ENCODE measurements around the gene NCAM1. TPM values are rescaled to one million over a fixed set of nuclear protein-coding genes. Genes with fewer than 3 reads are reported as not detected.
"Not testable (repeated sequence)": the region's sequence is repeated elsewhere in the genome, so short reads cannot be mapped to it uniquely, and the experiment has no call there.

Gene NCAM1
- total RNA-seq, 4 donors from 2014 or later, result 56.3 to 193 (median 70.2) TPM

DNA sequence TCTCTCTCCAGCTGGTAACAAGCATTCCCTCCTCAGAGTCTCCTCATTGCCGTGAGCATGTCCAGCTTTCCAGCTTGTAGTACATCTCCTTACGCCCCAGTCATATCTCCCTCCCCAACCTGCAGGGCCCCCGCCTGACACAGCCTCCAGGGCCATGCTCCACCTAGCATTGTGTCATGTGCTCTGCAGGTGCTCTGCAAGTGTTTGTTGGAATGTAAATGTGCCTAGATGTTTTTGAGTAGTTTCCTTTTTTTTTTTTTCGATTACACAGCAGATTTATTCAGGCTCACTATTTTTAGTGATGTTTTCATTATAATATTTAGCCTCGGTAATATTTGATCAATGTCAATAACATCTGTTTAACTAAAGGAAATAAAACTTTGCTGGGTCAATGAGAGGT is 82.5 kb downstream of the NCAM1 start:
- no peak for ATAC-seq
- 60 to 81% methylated on average over 3 to 5 of the region's 5 CpGs for WGBS, 2 donors (ENCODE audit: low coverage in 1 of 2)
- H3K36me3 ChIP-seq, result no peaks in the 10 kb centered on the region
- no peak overlapping the region for H3K27ac ChIP-seq
- H3K4me3 ChIP-seq, result no peak overlapping the region
- no peaks in the 10 kb centered on the region for H3K4me1 ChIP-seq
- no peaks in the 10 kb centered on the region for H3K9me3 ChIP-seq
- H3K27me3 ChIP-seq, result no peaks in the 10 kb centered on the region
- TF ChIP-seq, protein P1, sequence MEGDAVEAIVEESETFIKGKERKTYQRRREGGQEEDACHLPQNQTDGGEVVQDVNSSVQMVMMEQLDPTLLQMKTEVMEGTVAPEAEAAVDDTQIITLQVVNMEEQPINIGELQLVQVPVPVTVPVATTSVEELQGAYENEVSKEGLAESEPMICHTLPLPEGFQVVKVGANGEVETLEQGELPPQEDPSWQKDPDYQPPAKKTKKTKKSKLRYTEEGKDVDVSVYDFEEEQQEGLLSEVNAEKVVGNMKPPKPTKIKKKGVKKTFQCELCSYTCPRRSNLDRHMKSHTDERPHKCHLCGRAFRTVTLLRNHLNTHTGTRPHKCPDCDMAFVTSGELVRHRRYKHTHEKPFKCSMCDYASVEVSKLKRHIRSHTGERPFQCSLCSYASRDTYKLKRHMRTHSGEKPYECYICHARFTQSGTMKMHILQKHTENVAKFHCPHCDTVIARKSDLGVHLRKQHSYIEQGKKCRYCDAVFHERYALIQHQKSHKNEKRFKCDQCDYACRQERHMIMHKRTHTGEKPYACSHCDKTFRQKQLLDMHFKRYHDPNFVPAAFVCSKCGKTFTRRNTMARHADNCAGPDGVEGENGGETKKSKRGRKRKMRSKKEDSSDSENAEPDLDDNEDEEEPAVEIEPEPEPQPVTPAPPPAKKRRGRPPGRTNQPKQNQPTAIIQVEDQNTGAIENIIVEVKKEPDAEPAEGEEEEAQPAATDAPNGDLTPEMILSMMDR (IDR thresholded peaks at IDR 0.05), result no peak
- no peak for TF ChIP-seq POLR2A (IDR thresholded peaks at IDR 0.05)
- no peak for TF ChIP-seq POLR2AphosphoS5 (IDR thresholded peaks at IDR 0.05)
- TF ChIP-seq EP300 (IDR thresholded peaks at IDR 0.05), result no peak

DNA sequence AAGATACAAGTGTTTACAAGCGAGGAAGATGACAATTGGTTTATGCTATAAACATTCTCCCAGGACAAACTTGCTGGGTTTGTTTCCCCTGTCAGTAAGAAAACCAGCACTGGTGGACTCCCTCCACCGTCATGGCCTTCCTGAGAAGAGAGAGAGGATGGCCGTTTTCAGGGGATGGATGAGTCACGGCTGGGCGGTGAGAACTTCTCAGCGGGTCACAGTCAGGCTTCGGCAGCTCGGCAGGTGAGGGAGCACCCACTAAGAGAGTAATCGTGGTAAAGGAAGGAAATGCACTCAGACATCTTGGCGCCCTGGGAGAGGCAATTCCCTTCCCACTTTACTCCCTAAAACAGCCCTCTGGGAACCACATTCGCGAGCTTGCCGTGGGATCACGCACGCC is 83.9 kb downstream of the NCAM1 start:
- no peak overlapping the region for H3K4me3 ChIP-seq
- TF ChIP-seq EP300 (IDR thresholded peaks at IDR 0.05), result no peak
- TF ChIP-seq, protein P1 (IDR thresholded peaks at IDR 0.05), result no peak
- no peak for TF ChIP-seq POLR2A (IDR thresholded peaks at IDR 0.05)
- no peak for TF ChIP-seq POLR2AphosphoS5 (IDR thresholded peaks at IDR 0.05)
- H3K27ac ChIP-seq, result no peak overlapping the region
- H3K36me3 ChIP-seq, result no peaks in the 10 kb centered on the region
- H3K27me3 ChIP-seq, result no peaks in the 10 kb centered on the region
- no peak for ATAC-seq
- WGBS, 2 donors (ENCODE audit: low coverage in 1 of 2), result 88 to 97% methylated on average over 3 to 8 of the region's 15 CpGs
- no peaks in the 10 kb centered on the region for H3K9me3 ChIP-seq
- H3K4me1 ChIP-seq, result no peaks in the 10 kb centered on the region

DNA sequence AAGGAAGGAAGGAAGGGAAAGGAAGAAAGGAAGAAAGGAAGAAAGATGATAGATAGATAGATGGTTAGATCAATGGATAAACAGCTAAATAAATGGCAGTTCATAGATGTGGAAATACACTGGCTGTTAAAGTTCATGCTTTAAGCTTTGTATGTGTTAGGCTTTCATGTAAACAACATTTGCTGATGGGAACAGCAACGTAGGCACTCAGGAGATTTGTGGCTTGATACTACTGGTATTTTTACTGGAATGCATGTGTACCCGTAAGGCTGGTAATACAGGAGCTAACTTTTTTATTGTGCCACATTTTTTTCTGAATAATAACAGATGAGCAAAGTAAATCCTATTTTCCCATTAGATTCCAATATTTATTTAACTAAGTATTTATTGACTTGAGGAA is 85.6 kb downstream of the NCAM1 start:
- Histone ChIP-seq H3K27me3 (no peaks in the 10 kb centered on the region), H3K36me3 (no peaks in the 10 kb centered on the region), H3K4me3 (no peak overlapping the region), H3K4me1 (no peaks in the 10 kb centered on the region), H3K27ac (no peak overlapping the region), H3K9me3 (no peaks in the 10 kb centered on the region)
- no peak for ATAC-seq
- 79 to 93% methylated on average over 2 of the region's 2 CpGs for WGBS, 2 donors (ENCODE audit: low coverage in 1 of 2)
- TF ChIP-seq POLR2AphosphoS5 (IDR thresholded peaks at IDR 0.05) (no peak), POLR2A (IDR thresholded peaks at IDR 0.05) (no peak), EP300 (IDR thresholded peaks at IDR 0.05) (no peak)
- TF ChIP-seq, protein P1 (IDR thresholded peaks at IDR 0.05), result no peak

DNA sequence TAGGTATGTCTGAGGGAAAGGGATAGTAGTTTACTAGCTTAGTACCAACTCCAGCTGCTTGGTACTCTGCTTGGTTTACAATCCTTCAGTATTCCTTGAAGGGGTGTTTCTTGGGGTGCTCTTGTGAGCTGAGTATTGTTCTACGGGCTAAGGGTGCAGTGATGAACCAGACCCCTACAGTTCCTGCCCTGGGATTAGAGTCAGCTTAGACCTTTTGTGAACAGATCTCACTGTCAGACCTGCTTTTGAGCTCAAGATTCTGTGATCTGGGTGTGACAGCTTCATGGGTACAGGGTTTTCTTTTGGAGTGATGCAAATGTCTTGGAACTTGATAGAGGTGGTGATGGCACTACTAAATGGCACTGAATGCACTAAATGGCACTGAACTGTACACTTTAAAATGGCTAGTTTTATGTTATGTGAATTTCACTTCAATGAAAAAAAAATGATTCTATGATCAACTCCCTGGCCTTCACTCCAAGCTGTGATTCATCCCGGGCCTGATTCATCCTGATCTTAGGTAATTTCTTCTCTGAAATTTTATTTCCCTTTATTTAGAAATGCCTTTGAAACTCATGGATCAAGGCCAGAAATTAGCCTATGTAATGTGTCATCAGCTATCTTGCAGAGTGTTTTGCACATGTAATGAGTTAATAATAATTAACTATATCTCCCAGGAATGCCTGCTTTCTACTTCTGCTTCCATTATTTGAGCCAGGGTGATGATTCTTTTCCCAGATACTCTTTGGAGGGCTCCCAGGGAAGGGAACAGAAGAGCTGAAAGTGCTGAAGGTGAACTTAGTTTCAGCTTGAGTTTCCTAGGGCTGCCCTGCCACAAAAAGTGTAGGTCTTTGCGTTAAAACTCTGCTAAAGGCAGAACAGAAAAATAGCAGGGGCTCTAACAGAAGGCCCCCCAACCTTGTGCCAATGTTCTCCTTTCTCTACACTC is 87.9 kb downstream of the NCAM1 start:
- no peaks in the 10 kb centered on the region for H3K9me3 ChIP-seq
- no peak overlapping the region for H3K27ac ChIP-seq
- no peak for ATAC-seq

DNA sequence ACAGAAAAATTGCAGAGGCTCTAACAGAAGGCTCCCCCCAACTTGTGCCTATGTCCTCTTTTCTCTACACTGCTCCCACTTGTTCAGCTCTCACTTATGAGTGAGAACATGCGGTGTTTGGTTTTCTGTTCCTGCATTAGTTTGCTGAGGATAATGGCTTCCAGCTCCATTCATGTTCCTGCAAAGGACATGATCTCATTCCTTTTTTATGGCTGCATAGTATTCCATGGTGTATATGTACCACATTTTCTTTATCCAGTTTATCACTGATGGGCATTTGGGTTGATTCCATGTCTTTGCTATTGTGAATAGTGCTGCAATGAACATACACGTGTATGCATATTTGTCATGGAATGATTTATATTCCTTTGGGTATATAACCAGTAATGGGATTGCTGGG is 91.8 kb downstream of the NCAM1 start:
- H3K4me1 ChIP-seq, H3K27me3 ChIP-seq, H3K9me3 ChIP-seq, H3K4me3 ChIP-seq, H3K36me3 ChIP-seq, H3K27ac ChIP-seq, ATAC-seq: not testable (repeated sequence)
- 87 to 94% methylated on average over 2 of the region's 2 CpGs for WGBS, 2 donors (ENCODE audit: low coverage in 1 of 2)

More for the DNA sequence above, 87.9 kb downstream of the NCAM1 start:
- no peaks in the 10 kb centered on the region for H3K4me1 ChIP-seq
- 56 to 69% methylated on average over 2 of the region's 3 CpGs for WGBS, 2 donors (ENCODE audit: low coverage in 1 of 2)
- H3K36me3 ChIP-seq, result no peaks in the 10 kb centered on the region
- TF ChIP-seq EP300 (IDR thresholded peaks at IDR 0.05) (no peak), POLR2A (IDR thresholded peaks at IDR 0.05) (no peak), POLR2AphosphoS5 (IDR thresholded peaks at IDR 0.05) (no peak)
- TF ChIP-seq, protein P1 (IDR thresholded peaks at IDR 0.05), result no peak
- H3K27me3 ChIP-seq, result no peaks in the 10 kb centered on the region
- no peak overlapping the region for H3K4me3 ChIP-seq
